GM19193 (cell line): ENCODE data around the gene TMEM208.

Source experiments
- POLR2A ChIP-seq: IDR thresholded peaks from 4 replicates; pipeline ENCODE4 v1.6.1; 2011; ENCODE audit not compliant: insufficient read depth, insufficient read length; ENCODE audit errors: extremely low read depth

TMEM208 gene

GRCh38 chr16:67235816-67236562 is 9.1 kb downstream of the TMEM208 start:
- no peak for TF ChIP-seq POLR2A

GRCh38 chr16:67236563-67237395 is 9.8 kb downstream of the TMEM208 start:
- no peak for TF ChIP-seq POLR2A

- TF ChIP-seq POLR2A, result no peak
These were observed 10.7 kb downstream of the TMEM208 start for GRCh38 chr16:67237396-67238277.

GRCh38 chr16:67238278-67238575 is 11.3 kb downstream of the TMEM208 start:
- no peak for TF ChIP-seq POLR2A

DNA sequence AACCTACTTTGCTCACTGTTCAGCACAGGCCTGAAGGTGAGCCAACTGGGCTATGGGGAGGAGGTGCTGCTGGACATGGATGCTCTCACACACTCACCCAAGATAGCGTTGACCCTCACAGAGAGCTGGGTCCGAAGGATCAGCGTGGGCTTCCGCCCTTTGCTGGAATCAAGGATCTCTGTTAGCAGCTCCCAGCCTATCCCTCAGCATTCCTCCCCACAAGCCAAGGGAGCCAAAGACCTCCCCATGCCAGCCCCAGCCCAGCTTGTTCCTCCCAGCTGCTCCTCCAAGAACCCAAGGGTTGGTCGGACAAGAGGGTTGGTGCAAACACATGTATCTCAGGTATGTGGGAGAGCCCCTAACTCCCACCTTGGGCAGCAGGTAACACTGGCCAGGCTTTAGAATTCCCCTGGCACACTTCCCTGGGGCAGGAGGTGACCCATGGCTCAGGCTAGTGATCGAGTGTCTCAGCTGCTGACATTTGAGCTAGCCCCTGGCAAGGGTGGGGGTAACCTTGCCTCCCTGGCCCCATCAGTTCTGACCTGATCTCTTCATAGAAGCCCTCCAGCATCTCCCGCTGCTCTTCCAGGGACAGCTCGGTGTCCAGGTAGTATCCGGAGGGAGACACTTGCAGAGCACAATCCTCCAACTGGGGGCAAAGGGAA is 12.0 kb downstream of the TMEM208 start:
- no peak for TF ChIP-seq POLR2A

DNA sequence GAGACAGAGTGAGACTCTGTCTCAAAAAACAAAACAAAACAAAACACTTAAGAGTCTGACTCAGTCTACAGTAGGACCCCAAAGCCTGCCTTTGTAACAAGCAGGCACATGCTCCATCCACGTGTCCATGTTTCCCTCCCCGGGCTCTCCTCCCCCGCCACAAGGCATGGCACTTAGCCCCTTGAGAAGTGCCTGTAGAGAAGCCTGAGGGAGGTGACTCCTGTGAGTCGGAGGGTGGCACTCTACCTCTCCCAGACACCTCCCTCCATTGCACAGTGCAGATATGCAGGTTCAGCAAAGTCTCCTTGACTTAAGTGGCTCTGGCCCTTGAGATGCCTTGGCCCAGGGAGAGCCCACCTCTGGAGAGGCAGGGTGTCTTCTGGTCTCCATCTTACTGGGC is 13.6 kb downstream of the TMEM208 start:
- TF ChIP-seq POLR2A, result no peak

- TF ChIP-seq POLR2A, result no peak
These were observed 14.3 kb downstream of the TMEM208 start for GRCh38 chr16:67241008-67241900.

- no peak for TF ChIP-seq POLR2A
These were observed 15.3 kb downstream of the TMEM208 start for GRCh38 chr16:67242138-67242730.

- no peak for TF ChIP-seq POLR2A
These were observed 16.6 kb downstream of the TMEM208 start for GRCh38 chr16:67243481-67243880.

DNA sequence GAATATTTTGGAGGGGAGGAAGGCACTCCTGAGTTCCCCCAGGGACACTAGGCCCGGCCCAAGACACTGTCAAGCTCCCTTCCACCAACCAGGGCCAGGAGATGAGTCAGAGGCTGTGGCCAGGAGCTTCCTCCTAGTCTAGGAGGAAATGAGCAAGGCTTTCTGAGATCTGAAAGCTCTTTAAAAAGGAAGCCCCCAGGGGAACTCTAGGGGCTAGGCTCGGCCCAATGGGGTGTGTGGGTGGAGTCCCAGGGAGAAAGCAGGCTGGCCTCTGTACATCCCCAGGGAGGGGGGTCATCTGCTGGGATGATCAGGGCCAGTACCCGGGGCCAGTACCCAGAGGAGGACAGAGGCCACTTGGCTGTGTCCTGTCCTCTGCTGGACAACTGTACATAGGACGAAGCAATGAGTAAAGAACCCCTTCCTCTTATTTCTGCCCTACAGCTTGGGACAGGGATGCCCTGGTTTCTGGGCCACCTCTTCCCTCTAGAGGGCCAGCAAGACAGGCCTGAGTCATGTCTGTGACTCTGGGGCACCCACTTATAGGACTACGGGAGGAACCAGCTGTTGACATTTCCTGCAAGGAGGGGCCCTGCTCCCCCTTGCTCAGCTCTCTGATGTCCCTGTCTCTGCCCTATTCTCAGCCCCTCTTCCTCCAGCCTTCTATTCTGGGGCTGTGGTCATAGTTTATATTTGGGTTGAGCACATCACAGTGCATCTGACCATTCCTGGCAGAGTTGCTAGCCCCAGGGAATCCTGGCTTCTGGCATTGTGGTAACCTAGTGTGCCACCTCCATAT is 17.7 kb downstream of the TMEM208 start:
- peak; percentile 60 for TF ChIP-seq POLR2A

GRCh38 chr16:67245186-67245585 is 18.3 kb downstream of the TMEM208 start:
- TF ChIP-seq POLR2A, result no peak

- no peak for TF ChIP-seq POLR2A
These were observed 18.7 kb downstream of the TMEM208 start for GRCh38 chr16:67245674-67246080.
